Stimulated activated CD8-positive, alpha-beta memory T cell treated with anti-CD3 and anti-CD28 coated beads, Interleukin-15, amount 100 ng/mL, for 24 hours (primary cell): Measurements from ENCODE around the gene PSMD4.
"Not testable (repeated sequence)": the region's sequence is repeated elsewhere in the genome, so short reads cannot be mapped to it uniquely, and the experiment has no call there.

ENCODE experiments used
- DNase-seq: peaks from one replicate; pipeline ENCODE4 v3.0.0-alpha.2; 2020; ENCODE audit warnings: low read depth

PSMD4 gene

DNA sequence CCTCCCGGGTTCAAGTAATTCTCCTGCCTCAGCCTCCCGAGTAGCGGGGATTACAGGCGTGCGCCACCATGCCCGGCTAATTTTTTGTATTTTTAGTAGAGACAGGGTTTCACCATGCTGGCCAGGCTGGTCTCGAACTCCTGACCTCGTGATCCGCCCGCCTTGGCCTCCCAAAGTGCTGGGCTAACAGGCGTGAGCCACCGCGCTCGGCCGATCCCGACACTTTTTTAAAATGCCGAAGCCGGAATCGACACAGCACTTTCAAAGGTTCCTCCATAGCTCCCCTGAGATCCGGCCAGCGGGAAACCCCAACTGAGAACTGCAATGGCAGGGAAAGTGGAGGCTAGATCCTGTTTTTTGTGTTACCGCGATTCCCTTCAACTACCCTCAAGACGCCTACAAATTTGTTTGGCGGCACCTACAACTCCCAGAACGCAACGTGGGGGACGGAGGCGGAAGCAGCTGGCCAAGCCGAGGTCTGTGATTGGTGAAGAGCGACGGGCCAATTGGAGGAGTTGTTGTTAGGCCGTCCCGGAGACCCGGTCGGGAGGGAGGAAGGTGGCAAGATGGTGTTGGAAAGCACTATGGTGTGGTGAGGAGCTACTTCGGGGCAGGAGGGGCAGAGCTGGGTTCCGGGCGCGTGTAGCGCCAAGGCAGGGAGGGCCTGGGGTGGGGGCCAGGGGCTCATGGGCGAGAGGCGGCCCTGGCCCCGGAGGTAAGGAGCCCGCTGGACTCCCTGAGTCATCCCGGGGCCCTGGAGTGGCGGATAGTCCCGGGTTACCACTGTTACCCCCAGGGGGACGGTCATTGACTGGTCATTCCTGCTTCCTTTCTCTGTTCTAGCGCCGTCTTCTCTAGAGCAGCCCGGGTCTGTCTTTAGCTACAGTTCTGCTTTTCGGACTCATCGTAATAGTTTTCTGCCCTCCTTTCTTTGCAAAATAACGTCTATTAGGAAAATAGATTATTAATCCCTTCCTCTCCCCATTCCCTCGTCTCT is at the start of gene PSMD4:
PSMD4 (plus strand) TSS at position 518 of the 997 bp plus-strand sequence; CDS start at position 567, 49 bp downstream.
- peak; percentile 73 for DNase-seq

DNA sequence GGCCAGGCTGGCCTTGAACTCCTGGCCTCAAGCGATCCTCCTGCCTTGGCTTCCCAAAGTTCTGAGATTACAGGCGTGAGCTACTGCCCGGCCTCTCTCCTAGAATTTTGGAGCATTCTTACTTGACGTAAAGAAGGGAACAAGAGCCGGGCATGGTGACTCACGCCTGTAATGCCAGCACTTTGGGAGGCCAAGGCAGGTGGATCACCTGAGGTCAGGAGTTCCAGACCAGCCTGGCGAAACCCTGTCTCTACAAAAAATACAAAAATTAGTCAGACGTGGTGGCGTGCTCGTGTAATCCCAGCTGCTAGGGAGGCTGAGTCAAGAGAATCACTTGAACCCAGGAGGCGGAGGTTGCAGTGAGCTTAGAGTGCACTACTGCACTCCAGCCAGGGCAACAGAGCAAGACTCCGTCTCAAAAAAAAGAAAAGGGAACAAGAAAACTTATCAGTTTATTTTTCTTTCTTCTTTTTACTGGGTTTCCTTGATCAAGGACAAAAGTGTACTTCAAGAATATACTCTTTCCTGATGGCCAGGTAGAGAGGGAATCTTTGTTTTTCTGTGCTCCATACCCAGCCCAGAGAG is 49.1 kb upstream of the PSMD4 start:
- DNase-seq, result not testable (repeated sequence)

DNA sequence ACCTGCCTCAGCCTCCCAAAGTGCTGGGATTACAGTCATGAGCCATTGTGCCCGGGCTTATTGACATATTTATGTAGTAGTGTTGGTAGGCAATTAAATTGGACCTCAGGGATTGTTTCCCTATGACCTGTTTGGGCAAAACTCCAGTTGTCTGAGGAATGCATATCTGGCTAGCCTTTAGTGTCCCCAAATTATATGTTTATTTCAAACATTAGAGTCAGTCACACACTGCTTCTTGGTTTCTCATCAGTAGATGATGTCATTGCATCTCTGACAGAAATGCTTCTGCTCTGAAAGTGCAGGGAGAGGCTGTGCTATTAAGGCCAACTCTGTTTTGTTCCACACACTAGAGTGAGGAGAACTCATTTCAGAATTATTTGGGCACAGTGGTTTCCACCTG is 43.7 kb upstream of the PSMD4 start:
- DNase-seq, result no peak

DNA sequence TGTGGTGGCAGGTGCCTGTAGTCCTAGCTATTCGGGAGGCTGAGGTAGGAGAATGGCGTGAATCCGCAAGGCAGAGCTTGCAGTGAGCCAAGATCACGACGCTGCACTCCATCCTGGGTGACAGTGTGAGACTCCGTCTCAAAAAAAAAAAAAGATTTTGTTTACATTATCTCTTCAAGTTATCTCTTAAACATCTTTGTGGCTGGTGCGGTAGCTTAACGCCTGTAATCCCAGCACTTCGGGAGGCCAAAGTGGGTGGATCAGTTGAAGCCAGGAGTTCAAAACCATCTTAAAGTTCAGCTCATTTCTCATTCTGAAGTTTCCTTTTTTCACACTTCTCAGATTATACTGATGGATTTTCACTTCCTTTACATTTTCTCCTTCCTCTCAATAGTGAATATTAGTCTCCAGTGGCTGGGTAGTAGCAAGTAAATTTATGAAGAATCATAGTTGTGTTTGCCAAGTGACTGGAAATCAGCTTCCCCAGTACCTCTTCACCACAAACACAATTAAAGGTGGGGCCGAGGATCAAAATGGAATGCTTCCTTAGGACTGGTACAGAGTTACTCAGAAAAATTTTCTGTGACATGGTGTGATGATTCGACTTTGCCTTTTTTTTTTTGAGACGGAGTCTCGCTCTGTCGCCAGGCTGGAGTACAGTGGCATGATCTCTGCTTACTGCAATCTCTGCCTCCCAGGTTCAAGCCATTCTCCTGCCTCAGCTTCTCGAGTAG is 42.4 kb upstream of the PSMD4 start:
- DNase-seq, result no peak

DNA sequence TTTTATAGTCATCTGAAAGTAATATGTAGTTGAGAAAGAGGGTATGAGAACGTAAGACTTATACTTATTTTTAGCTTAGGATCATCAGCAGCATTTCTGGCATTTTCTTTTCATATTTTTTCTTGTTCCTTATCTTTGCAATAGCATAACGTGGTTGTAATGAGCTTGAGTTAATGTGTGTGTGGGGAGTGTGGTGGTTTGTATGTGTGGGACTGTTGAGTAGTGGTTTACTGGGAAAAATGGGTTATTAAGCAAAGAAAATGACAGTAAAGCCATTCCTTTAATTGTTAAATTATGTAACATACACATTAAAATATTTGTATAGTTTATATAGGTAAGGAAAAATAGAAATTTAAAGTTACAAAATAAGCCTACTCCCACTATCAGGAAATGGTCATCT is 41.0 kb upstream of the PSMD4 start:
- no peak for DNase-seq

DNA sequence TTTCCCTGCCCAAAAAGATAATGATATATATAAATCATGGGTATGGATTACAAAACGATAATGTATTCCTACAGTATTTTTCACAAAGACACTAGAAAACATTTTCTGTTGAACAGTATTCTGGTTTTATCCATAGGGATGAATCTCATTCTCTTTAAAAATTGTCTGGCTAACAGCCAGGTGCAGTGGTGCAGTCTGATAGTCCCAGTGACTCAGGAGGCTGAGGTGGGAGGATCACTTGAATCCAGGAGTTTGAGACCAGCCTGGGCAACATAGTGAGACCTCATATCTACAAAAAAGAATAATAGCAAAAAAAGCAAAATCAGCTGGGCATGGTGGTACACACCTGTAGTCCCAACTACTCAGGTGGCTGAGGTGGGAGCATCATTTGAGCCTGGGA is 32.9 kb upstream of the PSMD4 start:
- DNase-seq, result no peak

DNA sequence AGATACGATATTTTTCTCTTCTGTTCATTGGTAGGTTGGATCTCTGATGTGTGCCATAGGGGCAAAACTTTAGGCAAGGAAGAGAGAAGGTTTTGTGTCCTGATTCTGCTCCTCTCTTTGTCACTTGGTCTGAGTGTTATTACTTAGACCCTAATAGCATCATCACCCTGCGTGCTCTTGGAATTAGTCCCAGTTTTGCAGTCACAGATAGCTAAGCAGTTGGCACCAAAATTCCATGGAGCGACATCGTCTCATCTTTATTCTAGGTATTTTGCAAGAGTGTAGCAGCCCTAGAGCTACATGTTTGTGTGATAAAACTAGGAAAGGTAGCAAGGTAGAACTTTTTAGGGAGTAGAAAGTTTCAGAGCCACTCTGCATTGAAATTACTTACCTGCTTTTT is 32.4 kb upstream of the PSMD4 start:
- DNase-seq, result no peak

DNA sequence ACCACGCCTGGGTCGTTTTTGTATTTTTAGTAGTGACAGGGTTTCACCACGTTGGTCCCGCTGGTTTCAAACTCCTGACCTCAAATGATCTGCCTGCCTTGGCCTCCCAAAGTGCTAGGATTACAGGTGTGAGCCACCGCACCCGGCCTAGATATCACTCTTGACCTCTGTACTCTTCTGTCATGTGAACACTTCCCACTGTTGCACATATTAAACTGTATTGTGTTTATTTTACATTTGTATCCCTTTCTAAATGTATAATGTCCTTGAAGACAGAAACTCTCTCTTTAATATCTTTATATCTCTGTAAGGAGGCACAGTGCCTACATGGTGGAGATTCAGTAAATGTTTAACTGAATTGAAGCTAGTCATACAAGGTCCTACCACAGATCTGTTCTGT is 19.3 kb upstream of the PSMD4 start:
- DNase-seq, result no peak

DNA sequence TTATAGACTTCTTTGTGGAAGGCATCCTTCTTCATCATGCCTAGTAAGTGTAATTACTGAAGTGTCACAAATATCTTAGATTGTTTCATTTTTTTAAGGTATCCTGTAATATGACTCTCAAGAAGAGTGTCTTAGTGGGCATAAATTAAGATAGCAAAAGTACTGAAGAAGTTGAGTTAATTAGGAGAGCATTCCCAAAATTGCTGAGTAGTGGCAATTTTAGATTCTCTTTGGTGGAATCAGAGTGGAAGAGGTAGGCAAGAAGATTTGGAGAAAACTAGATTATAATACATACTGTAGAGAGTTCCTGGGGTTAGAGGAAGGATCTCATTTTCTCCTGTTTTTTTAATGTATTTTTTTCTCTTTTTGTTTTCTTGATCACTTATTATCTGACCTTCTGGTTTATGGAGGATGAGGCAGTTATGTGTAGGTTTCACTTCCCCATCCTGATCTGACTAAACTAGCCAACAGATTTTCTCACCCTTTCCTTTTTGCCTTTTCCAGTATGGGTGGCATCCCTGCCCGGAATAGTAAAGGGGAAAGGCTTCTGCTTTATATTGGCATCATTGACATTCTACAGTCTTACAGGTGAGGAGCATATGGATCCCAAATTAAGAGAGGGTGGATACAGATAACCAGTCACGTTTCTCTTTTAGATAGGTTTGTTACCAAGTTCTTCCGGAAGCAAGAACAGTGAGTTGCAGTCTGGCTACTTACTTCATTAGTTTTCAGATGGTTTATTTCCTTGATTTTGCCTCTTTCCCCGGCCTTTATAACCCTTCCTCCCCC is 16.7 kb upstream of the PSMD4 start:
- no peak for DNase-seq

DNA sequence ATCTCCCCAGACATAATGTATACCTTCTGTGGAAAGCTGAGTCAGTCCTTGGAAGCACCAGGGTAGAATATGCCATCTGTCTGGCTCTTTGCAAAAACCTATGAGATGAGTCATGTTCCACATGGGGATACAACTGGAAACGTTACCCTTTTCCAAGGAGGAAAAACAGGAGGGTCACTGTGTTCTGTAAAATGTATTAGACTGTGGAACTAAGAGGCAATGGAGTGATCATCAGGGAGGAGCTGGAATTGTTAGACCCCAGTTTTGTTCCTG is 16.1 kb upstream of the PSMD4 start:
- DNase-seq, result no peak

DNA sequence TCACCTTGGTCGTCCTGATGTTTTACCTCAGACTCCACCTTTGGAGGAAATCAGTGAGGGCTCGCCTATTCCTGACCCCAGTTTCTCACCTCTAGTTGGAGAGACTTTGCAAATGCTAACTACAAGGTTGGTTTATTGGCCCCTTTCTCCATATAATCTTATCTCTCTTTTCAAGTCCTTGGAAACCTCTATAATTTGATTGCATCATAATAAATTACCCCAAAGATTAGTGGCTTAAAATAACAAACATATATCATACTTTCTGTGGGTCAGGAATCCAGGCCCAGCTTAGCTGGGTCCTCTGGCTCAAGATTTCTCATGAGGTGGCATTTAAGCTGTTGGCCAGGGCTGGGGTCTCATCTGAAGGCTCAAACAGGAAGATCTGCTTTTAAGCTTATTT is 12.1 kb upstream of the PSMD4 start:
- no peak for DNase-seq

DNA sequence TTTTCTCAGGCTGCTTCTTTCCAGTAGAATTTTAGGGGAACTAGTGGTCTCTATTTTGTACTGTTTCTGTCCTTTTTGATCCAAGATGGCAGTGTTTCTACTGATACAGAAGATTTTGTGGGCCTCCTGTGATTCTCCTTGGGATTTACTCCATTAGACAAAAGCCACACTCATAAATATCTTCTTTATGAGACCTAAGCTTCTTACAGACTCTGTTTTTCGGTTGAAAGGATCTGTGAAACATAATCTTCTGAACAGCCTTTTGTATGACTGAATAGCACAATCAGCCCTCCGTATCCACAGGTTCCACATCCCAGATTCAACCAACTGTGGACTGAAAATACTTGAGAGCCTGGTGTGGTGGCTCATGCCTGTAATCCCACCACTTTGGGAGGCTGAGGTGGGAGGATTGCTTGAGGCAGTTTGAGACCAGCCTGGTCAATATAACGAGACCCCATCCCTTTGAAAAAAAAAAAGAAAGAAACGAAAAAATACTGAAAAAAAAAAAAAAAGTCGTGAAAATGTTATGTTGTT is 10.8 kb upstream of the PSMD4 start:
- no peak for DNase-seq

DNA sequence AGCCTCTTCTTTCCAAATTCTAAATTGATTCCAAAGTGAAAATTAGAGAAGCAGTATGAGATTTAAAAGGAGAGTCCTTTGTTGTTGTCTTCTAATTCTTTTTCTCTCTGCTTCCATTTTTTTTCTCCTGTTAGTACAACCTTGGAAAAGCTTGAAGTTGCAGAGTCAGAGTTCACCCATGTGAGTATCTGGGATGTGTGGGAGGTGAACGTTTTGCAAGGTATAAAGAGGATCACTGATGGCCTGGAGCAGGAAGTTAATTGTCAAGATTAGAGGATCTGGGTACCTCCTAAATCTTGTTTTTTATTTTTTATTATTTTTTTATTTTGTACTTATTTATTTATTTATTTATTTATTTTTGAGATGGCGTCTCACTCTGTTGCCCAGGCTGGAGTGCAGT is 7.7 kb upstream of the PSMD4 start:
- no peak for DNase-seq

DNA sequence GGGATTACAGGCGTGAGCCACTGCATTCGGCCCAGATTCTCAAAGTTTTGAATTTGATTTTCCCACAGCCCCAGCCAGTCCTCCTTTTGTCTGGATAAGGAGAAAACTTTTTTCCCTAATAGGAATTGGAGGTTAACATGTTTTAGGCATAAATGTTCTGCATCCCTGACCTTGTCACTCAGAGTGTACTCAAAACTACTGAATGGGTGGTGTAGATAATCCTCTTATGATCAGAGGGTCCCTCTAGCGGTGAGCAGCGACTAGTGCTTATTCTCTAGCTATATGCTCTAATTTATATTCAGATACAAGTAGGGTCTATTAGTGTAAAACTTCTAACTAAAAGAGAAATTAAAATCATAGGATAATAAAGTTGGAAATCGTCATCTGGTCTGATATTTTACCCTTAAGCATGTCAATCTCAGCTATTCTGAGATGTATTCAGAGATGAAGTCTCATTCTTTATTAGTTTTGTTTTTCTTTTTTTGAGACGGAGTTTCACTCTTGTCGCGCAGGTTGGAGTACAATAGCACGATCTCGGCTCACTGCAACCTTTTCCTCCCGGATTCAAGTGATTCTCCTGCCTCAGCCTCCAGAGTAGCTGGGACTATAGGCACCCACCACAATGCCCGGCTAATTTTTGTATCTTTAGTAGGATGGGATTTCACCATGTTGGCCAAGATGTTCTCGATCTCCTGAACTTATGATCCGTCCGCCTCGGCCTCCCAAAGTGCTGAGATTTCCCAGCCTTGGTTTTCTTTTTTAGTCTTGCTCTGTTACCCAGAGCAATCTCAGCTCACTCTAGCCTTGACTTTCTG is 2.7 kb upstream of the PSMD4 start:
- no peak for DNase-seq

DNA sequence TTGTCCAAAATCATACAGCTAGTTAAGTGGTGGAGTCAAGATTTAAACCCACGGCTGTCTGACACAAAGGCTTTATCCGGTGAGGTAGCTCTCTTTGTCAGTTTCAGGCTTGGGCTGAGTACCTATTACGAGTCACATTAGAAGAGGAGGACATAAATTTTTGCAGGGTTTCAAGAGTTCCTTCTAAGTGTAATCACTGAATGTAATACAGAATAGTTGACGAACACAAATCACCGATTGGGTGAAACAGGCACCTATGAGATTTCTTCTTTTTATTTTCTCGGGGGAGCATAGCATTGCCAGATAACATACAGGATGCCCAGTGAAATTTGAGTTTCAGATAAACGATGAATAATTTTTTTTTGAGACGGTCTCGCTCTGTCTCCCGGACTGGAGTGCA is 847 bp downstream of the PSMD4 start:
- no peak for DNase-seq

DNA sequence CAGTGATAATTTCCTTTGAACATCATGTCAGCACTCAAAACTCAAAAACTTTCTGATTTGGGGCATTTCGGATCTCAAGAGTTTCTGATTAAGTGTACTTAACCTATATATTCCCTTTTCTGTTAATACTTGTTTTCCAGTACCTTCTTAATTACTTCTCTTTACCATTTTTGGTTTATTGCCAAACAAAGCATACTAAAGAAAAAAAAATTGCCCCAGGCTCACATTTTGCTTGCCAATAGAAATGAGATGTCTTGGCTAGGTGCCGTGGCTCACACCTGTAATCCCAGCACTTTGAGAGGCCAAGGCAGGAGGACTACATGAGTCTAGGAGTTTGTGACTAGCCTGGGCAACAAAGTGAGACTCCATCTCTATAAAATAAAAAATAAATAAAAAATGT is 4.8 kb downstream of the PSMD4 start:
- no peak for DNase-seq

DNA sequence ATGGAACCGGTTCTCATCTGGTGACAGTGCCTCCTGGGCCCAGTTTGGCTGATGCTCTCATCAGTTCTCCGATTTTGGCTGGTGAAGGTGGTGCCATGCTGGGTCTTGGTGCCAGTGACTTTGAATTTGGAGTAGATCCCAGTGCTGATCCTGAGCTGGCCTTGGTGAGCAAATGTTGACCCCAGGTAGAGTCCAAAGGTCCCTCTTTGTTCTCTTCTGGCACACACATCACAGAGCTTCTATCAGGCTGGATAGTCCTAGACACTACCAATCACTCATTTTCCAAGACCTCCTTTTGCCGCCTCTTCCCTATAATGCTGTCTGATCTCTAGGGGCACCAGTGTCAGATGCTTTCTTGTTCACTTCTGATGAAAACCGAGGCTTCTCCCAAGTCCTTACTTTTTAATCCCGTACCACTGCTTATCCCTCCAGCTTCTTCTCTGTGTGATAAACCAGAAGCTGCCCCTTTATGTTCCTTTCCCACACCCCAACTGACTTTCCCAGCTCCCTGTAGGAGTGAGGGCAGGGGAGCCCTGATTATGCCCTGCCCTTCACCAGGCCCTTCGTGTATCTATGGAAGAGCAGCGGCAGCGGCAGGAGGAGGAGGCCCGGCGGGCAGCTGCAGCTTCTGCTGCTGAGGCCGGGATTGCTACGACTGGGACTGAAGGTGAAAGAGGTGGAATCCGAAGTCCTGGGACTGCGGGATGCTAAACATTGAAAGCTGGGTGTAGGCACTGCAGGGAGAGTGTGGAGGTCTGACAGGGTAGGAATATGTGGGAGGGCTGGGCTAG is 11.1 kb downstream of the PSMD4 start:
- DNase-seq, result no peak

DNA sequence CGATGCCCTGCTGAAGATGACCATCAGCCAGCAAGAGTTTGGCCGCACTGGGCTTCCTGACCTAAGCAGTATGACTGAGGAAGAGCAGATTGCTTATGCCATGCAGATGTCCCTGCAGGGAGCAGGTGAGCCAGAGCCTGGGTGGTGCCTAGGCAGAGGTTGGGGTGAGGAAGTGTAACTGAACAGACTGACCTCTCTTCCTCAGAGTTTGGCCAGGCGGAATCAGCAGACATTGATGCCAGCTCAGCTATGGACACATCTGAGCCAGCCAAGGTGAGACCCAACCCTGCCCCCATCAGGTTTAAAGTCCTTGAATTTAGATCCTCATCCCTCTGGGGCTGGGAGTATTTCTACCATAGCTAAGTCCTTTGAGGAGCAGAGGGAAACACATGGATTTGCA is 11.8 kb downstream of the PSMD4 start:
- DNase-seq, result no peak

DNA sequence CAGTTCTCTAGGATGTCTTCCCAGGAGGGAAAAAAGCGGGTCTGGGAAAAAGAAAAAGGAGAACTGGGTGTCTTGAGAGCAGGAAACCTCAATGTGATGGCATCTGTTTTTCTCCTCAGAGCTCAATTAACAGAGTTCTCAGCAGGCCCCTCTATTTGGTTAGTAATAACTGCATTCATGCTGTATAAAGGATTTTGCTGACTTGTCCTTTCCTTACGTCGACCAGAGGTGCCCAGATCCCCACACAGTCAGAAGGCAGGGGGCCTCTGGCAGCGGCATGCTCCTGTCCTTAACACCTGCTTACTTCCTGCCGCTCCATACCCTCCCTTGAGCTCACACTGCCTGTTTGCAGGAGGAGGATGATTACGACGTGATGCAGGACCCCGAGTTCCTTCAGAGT is 12.3 kb downstream of the PSMD4 start:
- DNase-seq, result no peak

DNA sequence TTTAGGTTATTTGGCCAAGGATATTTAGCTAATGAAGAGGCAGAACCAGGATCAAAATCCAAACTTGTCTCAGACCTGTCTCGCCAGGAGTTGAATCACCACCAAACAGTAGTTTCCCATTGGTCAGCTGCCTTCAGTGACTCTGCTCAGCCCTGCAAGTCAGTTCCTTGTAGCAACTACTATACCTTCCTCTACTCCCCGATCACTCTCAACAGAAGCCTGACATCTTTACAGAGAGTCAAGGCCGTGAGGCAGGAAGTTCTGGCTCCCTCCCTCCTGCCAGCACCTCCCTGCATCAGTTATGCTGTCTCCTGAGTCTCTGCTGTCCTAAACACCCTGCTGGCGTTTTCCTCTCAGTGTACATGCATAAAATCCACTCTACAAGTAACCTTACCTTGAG is 13.2 kb downstream of the PSMD4 start:
- no peak for DNase-seq
